GM12891 (cell line): ENCODE data around the gene FETUB.

Source experiments
- POLR2A ChIP-seq: IDR thresholded peaks from 2 replicates; pipeline ENCODE4 v1.6.1; 2011; ENCODE audit warnings: low read depth, low read length, control low read depth
- POLR2AphosphoS5 ChIP-seq: IDR thresholded peaks from 2 replicates; pipeline ENCODE4 v1.6.1; 2011; ENCODE audit warnings: low read depth, low read length, control low read depth
- POU2F2 ChIP-seq: IDR thresholded peaks from 2 replicates; pipeline ENCODE4 v1.6.1; 2011; ENCODE audit warnings: low read depth, mild to moderate bottlenecking, control low read depth, low read length, moderate library complexity
- SPI1 ChIP-seq: IDR thresholded peaks from 2 replicates; pipeline ENCODE4 v1.6.1; 2011; ENCODE audit warnings: low read depth, low read length, control low read depth
- TAF1 ChIP-seq: IDR thresholded peaks from 2 replicates; pipeline ENCODE4 v1.6.1; 2011; ENCODE audit warnings: low read depth, low read length, control low read depth

GRCh38 chr3:186620213-186621092 is 19.7 kb upstream of the FETUB start:
- no peak for TF ChIP-seq POLR2A
- TF ChIP-seq POLR2AphosphoS5, result no peak
- TF ChIP-seq TAF1, result no peak
- no peak for TF ChIP-seq POU2F2
- TF ChIP-seq SPI1, result no peak
